Mammary epithelial cell (primary cell): ENCODE data around the gene ZNF786.

Experiments
- CTCF ChIP-seq, 2 donors: IDR thresholded peaks in 1 of 2; conservative IDR thresholded peaks in 1 of 2; 2 replicates each; pipeline ENCODE4 v1.5.1; 2011 to 2012; ENCODE audit warnings: inconsistent platforms in 2 of 2, low read length in 2 of 2, mild to moderate bottlenecking in 2 of 2, control low read depth in 1 of 2, low read depth in 1 of 2; ENCODE audit not compliant: insufficient read depth in 1 of 2; ENCODE audit errors: extremely low read depth in 1 of 2
- EZH2 ChIP-seq: IDR thresholded peaks from 2 replicates; pipeline ENCODE4 v1.6.1; 2012; ENCODE audit warnings: low read length, inconsistent platforms, borderline replicate concordance

DNA sequence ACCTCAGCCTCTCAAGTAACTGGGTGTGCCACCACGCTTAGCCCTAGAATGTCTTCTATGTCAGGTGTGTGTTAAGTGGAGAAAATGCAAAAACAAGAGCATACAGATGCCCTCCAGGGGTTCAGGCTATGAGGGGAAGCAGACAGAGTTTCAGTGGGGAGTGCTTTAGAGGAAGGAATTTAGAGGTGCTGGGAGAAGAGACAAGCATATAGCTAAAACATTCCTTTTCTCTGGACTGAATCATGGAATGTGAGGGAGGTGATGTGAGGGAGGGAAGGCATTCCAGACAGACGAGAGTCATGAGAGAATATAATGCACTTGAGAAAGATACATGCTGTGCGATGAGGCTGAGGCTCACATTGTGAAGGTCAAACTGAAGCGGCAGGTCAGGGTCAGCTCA is 6.6 kb upstream of the ZNF786 start:
- no peak for TF ChIP-seq CTCF (conservative IDR thresholded peaks at IDR 0.05 in 1 of 2, IDR thresholded peaks at IDR 0.05 in 1 of 2; ENCODE audit: extremely low read depth in 1 of 2, insufficient read depth in 1 of 2, low read depth in 1 of 2, low read length in 2 of 2)
- no peak for TF ChIP-seq EZH2
